DND-41 (cell line): ENCODE data around the gene DQX1.

ENCODE experiments used
- ATAC-seq: fragments of 200-7000 bp; cut with Tn5 transposase; 3 replicates; pipeline ENCODE4 v1.9.1; 2021; ENCODE audit warnings: low read depth; ENCODE audit not compliant: insufficient read depth
- DNase-seq: peaks from one replicate; pipeline ENCODE4 v3.0.0-alpha.2; 2020
- H2AFZ ChIP-seq: 2 replicates; pipeline ENCODE4 v1.6.0; 2012; ENCODE audit warnings: low read depth, low read length
- H3K27ac ChIP-seq: 2 replicates; pipeline ENCODE4 v1.5.1; 2012; ENCODE audit warnings: low read length, inconsistent platforms
- H3K27me3 ChIP-seq: fragments of 200-600 bp; sonication (generic); 2 replicates; pipeline ENCODE4 v1.6.0; 2012; ENCODE audit warnings: low read length, mild to moderate bottlenecking, inconsistent platforms; ENCODE audit not compliant: insufficient read depth, poor library complexity
- H3K36me3 ChIP-seq: 2 replicates; pipeline ENCODE4 v1.5.1; 2012; ENCODE audit warnings: low read length, inconsistent platforms; ENCODE audit not compliant: insufficient read depth
- H3K4me1 ChIP-seq: 2 replicates; pipeline ENCODE4 v1.5.1; 2012; ENCODE audit warnings: mild to moderate bottlenecking, low read length; ENCODE audit not compliant: insufficient read depth
- H3K4me2 ChIP-seq: 2 replicates; pipeline ENCODE4 v1.6.0; 2012; ENCODE audit warnings: mild to moderate bottlenecking, moderate library complexity, low read length, inconsistent platforms; ENCODE audit not compliant: insufficient read depth
- H3K4me3 ChIP-seq, 2 experiments: fragments of 200-600 bp in 1 of 2; shearing (Covaris generic) in 1 of 2; 2 replicates each; pipeline ENCODE4 v1.5.1; 2012 to 2016; ENCODE audit warnings: inconsistent platforms in 2 of 2, low read length in 2 of 2, mild to moderate bottlenecking in 2 of 2, low read depth in 1 of 2, moderate library complexity in 1 of 2
- H3K79me2 ChIP-seq: 2 replicates; pipeline ENCODE4 v1.6.0; 2012; ENCODE audit warnings: low read length, inconsistent platforms; ENCODE audit not compliant: insufficient read depth
- H3K9ac ChIP-seq: 2 replicates; pipeline ENCODE4 v1.6.0; 2012; ENCODE audit warnings: low read depth, mild to moderate bottlenecking, inconsistent platforms, low read length, moderate library complexity
- H3K9me3 ChIP-seq: 2 replicates; pipeline ENCODE4 v1.5.1; 2012; ENCODE audit warnings: low read length, moderate library complexity, mild to moderate bottlenecking, inconsistent platforms; ENCODE audit not compliant: insufficient read depth, severe bottlenecking
- H4K20me1 ChIP-seq: 2 replicates; pipeline ENCODE4 v1.6.0; 2012; ENCODE audit warnings: low read length; ENCODE audit not compliant: insufficient read depth
- CTCF ChIP-seq: IDR thresholded peaks from 2 replicates; pipeline ENCODE4 v1.5.1; 2012; ENCODE audit warnings: borderline replicate concordance, low read length, moderate library complexity, mild to moderate bottlenecking; ENCODE audit not compliant: poor library complexity, severe bottlenecking; ENCODE audit errors: extremely low read depth
- EZH2 ChIP-seq: IDR thresholded peaks from 3 replicates; pipeline ENCODE4 v1.6.1; 2012; ENCODE audit warnings: borderline replicate concordance, low read depth, mild to moderate bottlenecking, moderate library complexity, low read length, inconsistent platforms; ENCODE audit not compliant: severe bottlenecking

DQX1 gene

GRCh38 chr2:74502147-74502719 lies 23.8 kb downstream of the DQX1 start:
- Histone ChIP-seq H3K79me2 (peaks cover 31% of the 10 kb centered on the region), H3K4me1 (peaks cover 39% of the 10 kb centered on the region), H3K27ac (no peak overlapping the region), H3K4me3 (no peak overlapping the region), H3K36me3 (peaks cover 11% of the 10 kb centered on the region), H3K9me3 (no peaks in the 10 kb centered on the region), H3K27me3 (no peaks in the 10 kb centered on the region), H4K20me1 (no peaks in the 10 kb centered on the region), H3K4me2 (no peak overlapping the region), H3K9ac (no peak overlapping the region), H2AFZ (no peak overlapping the region)
- DNase-seq (no peak), ATAC-seq (no peak)
- no peak for TF ChIP-seq EZH2
- no peak for TF ChIP-seq CTCF

- no peak overlapping the region for H3K4me2 ChIP-seq
- no peak overlapping the region for H2AFZ ChIP-seq
- no peaks in the 10 kb centered on the region for H3K9me3 ChIP-seq
- no peaks in the 10 kb centered on the region for H4K20me1 ChIP-seq
- ATAC-seq (no peak), DNase-seq (no peak)
- no peak overlapping the region for H3K9ac ChIP-seq
- H3K36me3 ChIP-seq = peaks cover 11% of the 10 kb centered on the region
- peaks cover 41% of the 10 kb centered on the region for H3K4me1 ChIP-seq
- TF ChIP-seq CTCF (no peak), EZH2 (no peak)
- H3K4me3 ChIP-seq = no peak overlapping the region
- H3K79me2 ChIP-seq = peaks cover 26% of the 10 kb centered on the region
- no peak overlapping the region for H3K27ac ChIP-seq
- no peaks in the 10 kb centered on the region for H3K27me3 ChIP-seq
Observed at GRCh38 chr2:74501335-74502071, 24.5 kb downstream of the DQX1 start.

GRCh38 chr2:74500578-74500946 lies 25.5 kb downstream of the DQX1 start:
- no peak overlapping the region for H3K4me2 ChIP-seq
- no peak for TF ChIP-seq CTCF
- no peak for TF ChIP-seq EZH2
- H3K27me3 ChIP-seq = no peaks in the 10 kb centered on the region
- peaks cover 31% of the 10 kb centered on the region for H3K4me1 ChIP-seq
- H3K9ac ChIP-seq = no peak overlapping the region
- no peak for DNase-seq
- H3K36me3 ChIP-seq = peaks cover 5% of the 10 kb centered on the region
- H3K27ac ChIP-seq = no peak overlapping the region
- H3K9me3 ChIP-seq = no peaks in the 10 kb centered on the region
- no peak overlapping the region for H2AFZ ChIP-seq
- H4K20me1 ChIP-seq = no peaks in the 10 kb centered on the region
- peaks cover 19% of the 10 kb centered on the region for H3K79me2 ChIP-seq
- H3K4me3 ChIP-seq = no peak overlapping the region
- no peak for ATAC-seq
